ENCODE data around the gene DIS3. TPM values are rescaled to one million over a fixed set of nuclear protein-coding genes. Genes with fewer than 3 reads are reported as not detected.

DIS3 gene
- total and polyA plus RNA-seq, 2 of the 13 experiments (the other 11 are each of a cell fraction or from before 2014, with no cell fraction given) = 13.2 to 35.0 TPM

- TF ChIP-seq ZNF18 (CRISPR knock-in tag; IDR thresholded peaks at IDR 0.05; ENCODE audit: insufficient replicate concordance) (no peak), HOXA7 (CRISPR knock-in tag; IDR thresholded peaks at IDR 0.05) (no peak), SNAPC5 (CRISPR knock-in tag; IDR thresholded peaks at IDR 0.05; ENCODE audit: borderline replicate concordance) (peak; percentile 58; the same call in 1 of the 2 replicates), ZNF44 (CRISPR knock-in tag; IDR thresholded peaks at IDR 0.05) (no peak), KMT2B (CRISPR knock-in tag; IDR thresholded peaks at IDR 0.05) (peak; percentile 94), CBFB (CRISPR knock-in tag; IDR thresholded peaks at IDR 0.05) (peak; percentile 35; the same call in 1 of the 2 replicates), THAP11 (CRISPR knock-in tag; IDR thresholded peaks at IDR 0.05) (peak; percentile 91), DMAP1 (CRISPR knock-in tag; IDR thresholded peaks at IDR 0.05) (peak; percentile 74; the same call in 1 of the 2 replicates), REPIN1 (CRISPR knock-in tag; IDR thresholded peaks at IDR 0.05; ENCODE audit: borderline replicate concordance, low read depth) (peak; percentile 67; the same call in 1 of the 2 replicates), RXRB (CRISPR knock-in tag; IDR thresholded peaks at IDR 0.05; ENCODE audit: borderline replicate concordance) (no peak), ZNF136 (CRISPR knock-in tag; IDR thresholded peaks at IDR 0.05; ENCODE audit: low read depth) (no peak), THAP9 (CRISPR knock-in tag; IDR thresholded peaks at IDR 0.05; ENCODE audit: borderline replicate concordance) (peak; percentile 80; the same call in 1 of the 2 replicates), SRSF9 (IDR thresholded peaks at IDR 0.05; ENCODE audit: borderline replicate concordance, insufficient read depth, low read depth, low read length, poor library complexity, severe bottlenecking) (no peak), MXD4 (CRISPR knock-in tag; IDR thresholded peaks at IDR 0.05) (0 out of 2 replicates have a peak, but pooled peaks have one; percentile 41), CBX1 (IDR thresholded peaks at IDR 0.05; ENCODE audit: low read depth) (peak; percentile 0), HNF4A (CRISPR knock-in tag; IDR thresholded peaks at IDR 0.05) (peak; percentile 4; the same call in 1 of the 2 replicates), DBP (CRISPR knock-in tag; IDR thresholded peaks at IDR 0.05; ENCODE audit: not compliant biosample characterization) (peak; percentile 15), NPAS2 (CRISPR knock-in tag; IDR thresholded peaks at IDR 0.05; ENCODE audit: borderline replicate concordance) (no peak), JDP2 (CRISPR knock-in tag; IDR thresholded peaks at IDR 0.05; ENCODE audit: borderline replicate concordance) (no peak), NR2F1 (CRISPR knock-in tag; IDR thresholded peaks at IDR 0.05) (no peak), ZUFSP (CRISPR knock-in tag; IDR thresholded peaks at IDR 0.05; ENCODE audit: borderline replicate concordance) (no peak)
Measured at GRCh38 chr13:72781451-72782439, at the start of gene DIS3, which contains the start of gene PIBF1 (continued).

Measured in HepG2 (cell line).